GM12878 (cell line): Measurements from ENCODE around the gene ENTPD6. TPM values are rescaled to one million over a fixed set of nuclear protein-coding genes. Genes with fewer than 3 reads are reported as not detected.

Source experiments
- ATAC-seq: fragments of 200-7000 bp; cut with Tn5 transposase; 3 replicates; pipeline ENCODE4 v1.9.1; 2020; ENCODE audit warnings: mild to moderate bottlenecking, moderate library complexity
- BruUV-seq: library from RNA; stranded (reverse); fragments of 400-500 nt; replicated peaks from 2 replicates; lab custom pipeline; 2021; lab: Mats Ljungman, UMichigan
- CTCF ChIA-PET: fragments of 300-600 bp; sonication (Branson Sonifier 250); formaldehyde crosslinking; extraction: SDS; loops from one replicate; lab custom pipeline; 2021; ENCODE audit warnings: inconsistent platforms; lab: Yijun Ruan, JAX
- POLR2A ChIA-PET: fragments of 350-600 bp; formaldehyde crosslinking; extraction: SDS; loops from one replicate; lab custom pipeline; 2021; ENCODE audit warnings: inconsistent platforms; lab: Charles Lee
- RAD21 ChIA-PET: fragments of 300-600 bp; sonication (Branson Sonifier 250); formaldehyde crosslinking; loops from one replicate; lab custom pipeline; 2023; ENCODE audit warnings: antibody characterized with exemption; ENCODE audit not compliant: unreplicated experiment; lab: Charles Lee
- SMC1A ChIA-PET: fragments of 300-600 bp; sonication (Branson Sonifier 250); formaldehyde crosslinking; loops from one replicate; lab custom pipeline; 2023; ENCODE audit not compliant: unreplicated experiment, uncharacterized antibody; lab: Charles Lee
- DNase-seq: peaks from one replicate; pipeline ENCODE4 v3.0.0-alpha.2; 2011; ENCODE audit warnings: low read depth, low spot score
- FAIRE-seq: peaks from 3 replicates; lab custom pipeline; 2011; peaks lifted over from hg19 to GRCh38; lab: Jason Lieb, UNC
- H2AFZ ChIP-seq: 2 replicates; pipeline ENCODE4 v1.6.0; 2011; ENCODE audit warnings: low read depth, low read length, control low read depth; ENCODE audit not compliant: control insufficient read depth
- H3K27ac ChIP-seq: 2 replicates; pipeline ENCODE4 v1.5.1; 2011; ENCODE audit warnings: control low read depth; ENCODE audit not compliant: control insufficient read depth, insufficient read depth
- H3K27me3 ChIP-seq, 2 experiments: replicated peaks in 1 of 2; 2 replicates each; pipeline versions ENCODE4 v1.6.0 to v1.6.1; 2011; ENCODE audit warnings: low read length in 1 of 2; ENCODE audit not compliant: control insufficient read depth in 2 of 2, insufficient read depth in 2 of 2
- H3K36me3 ChIP-seq, 2 experiments: 2 replicates each; pipeline ENCODE4 v1.5.1; 2011; ENCODE audit warnings: low read length in 1 of 2; ENCODE audit not compliant: control insufficient read depth in 2 of 2, insufficient read depth in 2 of 2
- H3K4me1 ChIP-seq: 2 replicates; pipeline ENCODE4 v1.6.1; 2011; ENCODE audit warnings: mild to moderate bottlenecking, low read length, moderate library complexity, mixed read lengths; ENCODE audit not compliant: control insufficient read depth, insufficient read depth
- H3K4me2 ChIP-seq: 2 replicates; pipeline ENCODE4 v1.6.0; 2011; ENCODE audit warnings: control low read depth; ENCODE audit not compliant: control insufficient read depth, insufficient read depth
- H3K4me3 ChIP-seq: fragments of 200-600 bp; sonication (generic); 2 replicates; pipeline ENCODE4 v1.5.1; 2016
- H3K79me2 ChIP-seq: 2 replicates; pipeline ENCODE4 v1.6.0; 2011; ENCODE audit warnings: low read length; ENCODE audit not compliant: control insufficient read depth, insufficient read depth
- H3K9ac ChIP-seq: 2 replicates; pipeline ENCODE4 v1.8.0; 2011; ENCODE audit warnings: low read length, control low read depth, mixed read lengths; ENCODE audit not compliant: control insufficient read depth, insufficient read depth
- H3K9me3 ChIP-seq: replicated peaks from 3 replicates; pipeline ENCODE4 v1.5.1; 2011; ENCODE audit warnings: mild to moderate bottlenecking, low read length; ENCODE audit not compliant: control insufficient read depth, insufficient read depth
- H4K20me1 ChIP-seq: 2 replicates; pipeline ENCODE4 v1.6.0; 2011; ENCODE audit not compliant: control insufficient read depth, insufficient read depth
- BMI1 ChIP-seq: fragments of 450-650 bp; IDR thresholded peaks from 2 replicates; pipeline ENCODE4 v1.6.1; 2016; ENCODE audit warnings: mild to moderate bottlenecking, moderate library complexity, borderline replicate concordance
- CHD2 ChIP-seq: IDR thresholded peaks from 2 replicates; pipeline ENCODE4 v1.6.1; 2011; ENCODE audit warnings: low read depth, low read length, improper control_type of control experiment, borderline replicate concordance
- CREM ChIP-seq: IDR thresholded peaks from 2 replicates; pipeline ENCODE4 v1.6.1; 2014; ENCODE audit warnings: antibody characterized with exemption, low read depth
- FOS ChIP-seq: IDR thresholded peaks from 3 replicates; pipeline ENCODE4 v1.6.1; 2011; ENCODE audit warnings: borderline replicate concordance; ENCODE audit not compliant: insufficient read length; ENCODE audit errors: extremely low read depth
- IRF5 ChIP-seq: fragments of 450-650 bp; IDR thresholded peaks from 2 replicates; pipeline ENCODE4 v1.6.1; 2017; ENCODE audit warnings: borderline replicate concordance
- MXI1 ChIP-seq: fragments of 150-350 bp; IDR thresholded peaks from 2 replicates; pipeline ENCODE4 v1.6.1; 2011; ENCODE audit warnings: low read depth, mild to moderate bottlenecking, inconsistent platforms, low read length, improper control_type of control experiment
- MYC ChIP-seq: IDR thresholded peaks from 2 replicates; pipeline ENCODE4 v1.6.1; 2011; ENCODE audit warnings: mild to moderate bottlenecking, low read length, moderate library complexity, inconsistent platforms; ENCODE audit not compliant: insufficient read depth, insufficient replicate concordance, insufficient read length, severe bottlenecking
- NFYA ChIP-seq: IDR thresholded peaks from 2 replicates; pipeline ENCODE4 v1.6.1; 2011; ENCODE audit warnings: low read depth, mild to moderate bottlenecking, low read length, improper control_type of control experiment, borderline replicate concordance
- PAX8 ChIP-seq: fragments of 450-650 bp; IDR thresholded peaks from 2 replicates; pipeline ENCODE4 v1.6.1; 2017; ENCODE audit warnings: mild to moderate bottlenecking, moderate library complexity
- PKNOX1 ChIP-seq: fragments of 450-650 bp; IDR thresholded peaks from 2 replicates; pipeline ENCODE4 v1.6.1; 2016; ENCODE audit warnings: mild to moderate bottlenecking
- POLR2AphosphoS2 ChIP-seq: IDR thresholded peaks from 2 replicates; pipeline ENCODE4 v1.6.1; 2011; ENCODE audit warnings: low read depth, mild to moderate bottlenecking, low read length, improper control_type of control experiment, moderate library complexity
- POLR2AphosphoS5 ChIP-seq: IDR thresholded peaks from 2 replicates; pipeline ENCODE4 v1.6.1; 2011; ENCODE audit warnings: mild to moderate bottlenecking, low read length, inconsistent platforms
- RELB ChIP-seq: fragments of 450-650 bp; IDR thresholded peaks from 2 replicates; pipeline ENCODE4 v1.6.1; 2017; ENCODE audit warnings: low read depth, mild to moderate bottlenecking, moderate library complexity
- SIN3A ChIP-seq: IDR thresholded peaks from 2 replicates; pipeline ENCODE4 v1.6.1; 2012; ENCODE audit warnings: low read depth, low read length, improper control_type of control experiment
- SMAD5 ChIP-seq: IDR thresholded peaks from 2 replicates; pipeline ENCODE4 v1.6.1; 2016; ENCODE audit warnings: antibody characterized with exemption, low read depth
- TCF12 ChIP-seq: IDR thresholded peaks from 2 replicates; pipeline ENCODE4 v1.6.1; 2011; ENCODE audit warnings: low read depth, mild to moderate bottlenecking, low read length
- TCF3 ChIP-seq: IDR thresholded peaks from 2 replicates; pipeline ENCODE4 v1.6.1; 2012; ENCODE audit warnings: low read depth, mild to moderate bottlenecking, low read length, borderline replicate concordance; ENCODE audit not compliant: insufficient read depth
- ZNF217 ChIP-seq: fragments of 450-650 bp; IDR thresholded peaks from 2 replicates; pipeline ENCODE4 v1.6.1; 2017; ENCODE audit warnings: antibody characterized with exemption, mild to moderate bottlenecking
- WGBS: methylation state at CpG from one replicate; pipeline ENCODE4 v1.1.6; 2016; ENCODE audit warnings: low lambda C conversion rate; ENCODE audit not compliant: insufficient replicate concordance, insufficient coverage; ENCODE audit errors: missing lambda C conversion rate; 5-methylcytosine and 5-hydroxymethylcytosine counted together
- in situ Hi-C: fragments of 300-500 bp; cut with MboI; formaldehyde crosslinking; loops from 9 replicates; pipeline ENCODE4 v1.14.3; 2018; ENCODE audit warnings: mixed read lengths
- intact Hi-C: fragments of 100-400 bp; cut with micrococcal nuclease; formaldehyde crosslinking; loops from one replicate; pipeline ENCODE4 v1.14.2; 2022; ENCODE audit not compliant: unreplicated experiment
- polyA plus RNA-seq, 11 experiments: library from polyadenylated mRNA; depleted of rRNA in 4 of 11; unstranded in 6 of 11; stranded (reverse) in 5 of 11; fragments of >200 nt; fragmentation: Nextera tagmentation in 4 of 11; fragmentation: Illumina TruSeq in 1 of 11; extraction: Ambion mirVana in 4 of 11; extraction: Trizol in 1 of 11; gene quantifications; 1 replicate in 1 of 11; 2 replicates in 10 of 11; pipeline versions ENCODE4 v1.2.1 to v1.2.3, GENCODE V29; 2011 to 2016; ENCODE audit warnings: inconsistent platforms in 2 of 11, missing spikeins in 2 of 11, low read depth in 1 of 11
- total RNA-seq, 4 experiments: library from RNA; depleted of rRNA in 3 of 4; stranded (reverse); fragments of >200 nt in 3 of 4; fragmentation: Illumina TruSeq in 1 of 4; extraction: Trizol in 1 of 4; gene quantifications; 2 replicates each; pipeline versions ENCODE4 v1.2.1 to v1.2.3, GENCODE V29; 2013 to 2021

ENTPD6 gene
- total and polyA plus RNA-seq, 10 of the 15 experiments (the other 5 are each of a cell fraction or from before 2014, with no cell fraction given) = 0.53 to 45.4 (median 31.1) TPM

GRCh38 chr20:25247956-25248785 lies 52.7 kb downstream of the ENTPD6 start, which contains the start of gene PYGB:
PYGB (plus strand) TSS chr20:25248085; CDS start chr20:25248179, 94 bp downstream.
- peak; percentile 80 for ATAC-seq
- Histone ChIP-seq H3K36me3 (no peaks in the 10 kb centered on the region; a peak in 1 of 4 replicates), H3K4me3 (peak within 1 kb of the TSS; percentile 91), H3K4me2 (peak within 1 kb of the TSS; percentile 98), H3K27ac (peak within 1 kb of the TSS; percentile 66), H3K27me3 (no peaks in the 10 kb centered on the region), H4K20me1 (0 out of 2 replicates have a peak, but pooled peaks cover 3% of the 10 kb centered on the region), H3K79me2 (peaks cover 29% of the 10 kb centered on the region), H2AFZ (peak within 1 kb of the TSS; percentile 93), H3K4me1 (peaks cover 28% of the 10 kb centered on the region), H3K9ac (peak within 1 kb of the TSS; percentile 74), H3K9me3 (no peaks in the 10 kb centered on the region)
- ChIA-PET RAD21 (interaction anchor here (0.9 to 1.7 kb wide), 5 partner anchors 49 to 160 kb away, joined by 3 to 7 read pairs (median 4); partner anchors contain the start of genes ABHD12 and GINS1), SMC1A (interaction anchor here (0.7 to 3.1 kb wide), 5 partner anchors 44 to 193 kb away, joined by 3 to 11 read pairs (median 4); partner anchors contain the start of genes ENTPD6 and GINS1), CTCF (interaction anchor here (0.8 to 1.7 kb wide), 10 partner anchors 18 to 254 kb away, joined by 3 to 6 read pairs (median 4); no protein-coding TSS in a partner anchor), POLR2A (interaction anchor here (0.7 to 2.1 kb wide), 5 partner anchors 11 to 159 kb away, joined by 3 to 5 read pairs (median 3); partner anchors contain the start of gene GINS1)
- under 1% methylated on average over 91 of the region's 113 CpGs for WGBS
- peak; percentile 41 for DNase-seq
- FAIRE-seq = peak; percentile 74
- intact Hi-C loops = loop anchor here (5.0 to 10.0 kb wide), 2 partner anchors 53 to 149 kb away; partner anchors contain the start of gene ENTPD6
- in situ Hi-C loops = no loop called here
- no TSS peak for BruUV-seq
- TF ChIP-seq RELB = no peak
- TF ChIP-seq SMAD5 = peak; percentile 63; the same call in 1 of the 2 replicates
- TF ChIP-seq MYC = peak; percentile 83
- TF ChIP-seq BMI1 = no peak
- no peak for TF ChIP-seq PAX8
- no peak for TF ChIP-seq POLR2AphosphoS2
- TF ChIP-seq ZNF217 = peak; percentile 54; the same call in 1 of the 2 replicates
- peak; percentile 93 for TF ChIP-seq PKNOX1
- TF ChIP-seq MXI1 = peak; percentile 78
- peak; percentile 47; the same call in 1 of the 2 replicates for TF ChIP-seq IRF5
- peak; percentile 58; the same call in 1 of the 2 replicates for TF ChIP-seq TCF12
- TF ChIP-seq CREM = 0 out of 2 replicates have a peak, but pooled peaks have one; percentile 23
- 0 out of 2 replicates have a peak, but pooled peaks have one; percentile 27 for TF ChIP-seq CHD2
- TF ChIP-seq FOS = no peak
- peak; percentile 35; the same call in 1 of the 2 replicates for TF ChIP-seq SIN3A
- 0 out of 2 replicates have a peak, but pooled peaks have one; percentile 29 for TF ChIP-seq TCF3
- peak; percentile 86 for TF ChIP-seq POLR2AphosphoS5
- TF ChIP-seq NFYA = no peak
